Chondrocyte (in vitro differentiated cells): ENCODE results near the gene ALPP. TPM values are rescaled to one million over a fixed set of nuclear protein-coding genes. Genes with fewer than 3 reads are reported as not detected.

Experiments
- DNase-seq: peaks from one replicate; pipeline ENCODE4 v3.0.0; 2021; ENCODE audit warnings: mixed read lengths, low spot score
- H3K27ac Mint-ChIP-seq: one replicate; pipeline ENCODE4 v1.8.0; 2021; ENCODE audit warnings: mild to moderate bottlenecking, moderate library complexity, mixed read lengths; ENCODE audit not compliant: unreplicated experiment
- H3K27me3 Mint-ChIP-seq: 2 replicates; pipeline ENCODE4 v1.8.0; 2021; ENCODE audit warnings: low read depth, mixed read lengths
- H3K36me3 Mint-ChIP-seq: 2 replicates; pipeline ENCODE4 v1.8.0; 2021; ENCODE audit warnings: low read depth, mixed read lengths
- H3K4me1 Mint-ChIP-seq: 2 replicates; pipeline ENCODE4 v1.8.0; 2021; ENCODE audit warnings: low read depth, mild to moderate bottlenecking, mixed read lengths
- H3K4me3 Mint-ChIP-seq: one replicate; pipeline ENCODE4 v1.8.0; 2021; ENCODE audit warnings: mild to moderate bottlenecking, moderate library complexity, mixed read lengths; ENCODE audit not compliant: unreplicated experiment
- H3K9me3 Mint-ChIP-seq: 2 replicates; pipeline ENCODE4 v1.8.0; 2021; ENCODE audit warnings: low read depth, mixed read lengths
- CTCF ChIP-seq: fragments of 200-600 bp; sonication (generic); IDR thresholded peaks from 2 replicates; pipeline ENCODE4 v1.5.0; 2021; ENCODE audit warnings: antibody characterized with exemption, mild to moderate bottlenecking, moderate library complexity
- total RNA-seq: library from RNA; stranded (reverse); gene quantifications from 3 replicates; pipeline ENCODE4 v1.2.1, GENCODE V29; 2021

The ALPP gene
- total RNA-seq, 1 donor from 2014 or later, result not detected

GRCh38 chr2:232347369-232347768 is 31.2 kb upstream of the ALPP start:
- Mint-ChIP-seq H3K4me1 (no peaks in the 10 kb centered on the region), H3K4me3 (no peak overlapping the region), H3K27me3 (peaks cover 2% of the 10 kb centered on the region), H3K36me3 (no peaks in the 10 kb centered on the region), H3K27ac (no peak overlapping the region), H3K9me3 (no peaks in the 10 kb centered on the region)
- DNase-seq, result no peak
- TF ChIP-seq CTCF, result no peak

- no peaks in the 10 kb centered on the region for H3K36me3 Mint-ChIP-seq
- no peaks in the 10 kb centered on the region for H3K9me3 Mint-ChIP-seq
- no peak for TF ChIP-seq CTCF
- H3K27ac Mint-ChIP-seq, result no peak overlapping the region
- H3K4me3 Mint-ChIP-seq, result no peak overlapping the region
- peak; percentile 84 for DNase-seq
- H3K4me1 Mint-ChIP-seq, result no peaks in the 10 kb centered on the region
- peaks cover 2% of the 10 kb centered on the region for H3K27me3 Mint-ChIP-seq
These were observed 29.6 kb upstream of the ALPP start for GRCh38 chr2:232348936-232349335.

GRCh38 chr2:232349546-232349945 is 29.0 kb upstream of the ALPP start:
- H3K27me3 Mint-ChIP-seq, result peaks cover 2% of the 10 kb centered on the region
- H3K27ac Mint-ChIP-seq, result no peak overlapping the region
- peak; percentile 79 for DNase-seq
- H3K9me3 Mint-ChIP-seq, result no peaks in the 10 kb centered on the region
- H3K36me3 Mint-ChIP-seq, result no peaks in the 10 kb centered on the region
- H3K4me3 Mint-ChIP-seq, result no peak overlapping the region
- H3K4me1 Mint-ChIP-seq, result no peaks in the 10 kb centered on the region
- no peak for TF ChIP-seq CTCF

GRCh38 chr2:232349946-232350635 is 28.5 kb upstream of the ALPP start:
- TF ChIP-seq CTCF, result no peak
- Mint-ChIP-seq H3K36me3 (no peaks in the 10 kb centered on the region), H3K27me3 (peaks cover 2% of the 10 kb centered on the region), H3K4me3 (no peak overlapping the region), H3K9me3 (no peaks in the 10 kb centered on the region), H3K4me1 (no peaks in the 10 kb centered on the region), H3K27ac (no peak overlapping the region)
- peak; percentile 82 for DNase-seq

- no peak overlapping the region for H3K4me3 Mint-ChIP-seq
- H3K27me3 Mint-ChIP-seq, result peaks cover 2% of the 10 kb centered on the region
- peak; percentile 86 for DNase-seq
These were observed 27.5 kb upstream of the ALPP start for GRCh38 chr2:232350804-232351685.

More at GRCh38 chr2:232350804-232351685, 27.5 kb upstream of the ALPP start:
- TF ChIP-seq CTCF, result no peak
- Mint-ChIP-seq H3K27ac (no peak overlapping the region), H3K4me1 (no peaks in the 10 kb centered on the region), H3K36me3 (no peaks in the 10 kb centered on the region), H3K9me3 (no peaks in the 10 kb centered on the region)
